ENCODE measurements around the gene GALNT11.

The GALNT11 gene

GRCh38 chr7:152148706-152149105, 123.2 kb downstream of the GALNT11 start:
- DNase-seq (ENCODE audit: low spot score) = no peak

- no peak for DNase-seq (ENCODE audit: low spot score)
Observed at GRCh38 chr7:152149363-152149762, 123.9 kb downstream of the GALNT11 start.

GRCh38 chr7:152152267-152152666, 126.8 kb downstream of the GALNT11 start:
- no peak for DNase-seq (ENCODE audit: low spot score)

GRCh38 chr7:152158801-152159587, 133.5 kb downstream of the GALNT11 start:
- DNase-seq (ENCODE audit: low spot score) = no peak

- DNase-seq (ENCODE audit: low spot score) = no peak
Observed at GRCh38 chr7:152161171-152161570, 135.7 kb downstream of the GALNT11 start.

- no peak for DNase-seq (ENCODE audit: low spot score)
Observed at GRCh38 chr7:152162287-152162686, 136.8 kb downstream of the GALNT11 start.
